Measurements from ENCODE around the gene EVC. TPM values are rescaled to one million over a fixed set of nuclear protein-coding genes. Genes with fewer than 3 reads are reported as not detected.

The EVC gene
- total and polyA plus RNA-seq, 8 donors = 18.8 to 36.2 (median 31.3) TPM

DNA sequence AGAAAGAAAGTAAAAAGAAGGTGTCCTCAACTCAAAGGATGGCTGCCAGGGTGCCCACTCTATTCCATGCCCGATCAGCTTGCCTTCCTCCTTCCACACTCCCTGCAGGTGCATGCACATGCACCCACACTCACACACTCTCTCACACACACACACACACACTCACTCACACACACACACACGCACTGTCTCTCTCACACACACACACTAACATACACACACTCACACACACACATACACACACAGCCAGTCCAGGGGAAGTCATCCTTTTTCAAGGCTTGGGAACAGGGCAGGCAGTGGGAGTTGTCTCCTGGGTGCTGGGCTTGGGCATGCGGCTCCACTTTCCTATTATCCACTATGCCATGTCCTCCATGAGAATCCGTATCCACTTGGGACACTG, 131.5 kb downstream of the EVC start:
- H3K27ac ChIP-seq = no peak overlapping the region
- no peaks in the 10 kb centered on the region for H3K9me3 ChIP-seq
- no peaks in the 10 kb centered on the region for H3K36me3 ChIP-seq
- intact Hi-C loops (cut with DNase I) = no loop called here
- DNase-seq (no peak), ATAC-seq (no peak)
- H3K4me3 ChIP-seq = no peak overlapping the region
- TF ChIP-seq, protein P1, sequence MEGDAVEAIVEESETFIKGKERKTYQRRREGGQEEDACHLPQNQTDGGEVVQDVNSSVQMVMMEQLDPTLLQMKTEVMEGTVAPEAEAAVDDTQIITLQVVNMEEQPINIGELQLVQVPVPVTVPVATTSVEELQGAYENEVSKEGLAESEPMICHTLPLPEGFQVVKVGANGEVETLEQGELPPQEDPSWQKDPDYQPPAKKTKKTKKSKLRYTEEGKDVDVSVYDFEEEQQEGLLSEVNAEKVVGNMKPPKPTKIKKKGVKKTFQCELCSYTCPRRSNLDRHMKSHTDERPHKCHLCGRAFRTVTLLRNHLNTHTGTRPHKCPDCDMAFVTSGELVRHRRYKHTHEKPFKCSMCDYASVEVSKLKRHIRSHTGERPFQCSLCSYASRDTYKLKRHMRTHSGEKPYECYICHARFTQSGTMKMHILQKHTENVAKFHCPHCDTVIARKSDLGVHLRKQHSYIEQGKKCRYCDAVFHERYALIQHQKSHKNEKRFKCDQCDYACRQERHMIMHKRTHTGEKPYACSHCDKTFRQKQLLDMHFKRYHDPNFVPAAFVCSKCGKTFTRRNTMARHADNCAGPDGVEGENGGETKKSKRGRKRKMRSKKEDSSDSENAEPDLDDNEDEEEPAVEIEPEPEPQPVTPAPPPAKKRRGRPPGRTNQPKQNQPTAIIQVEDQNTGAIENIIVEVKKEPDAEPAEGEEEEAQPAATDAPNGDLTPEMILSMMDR (IDR thresholded peaks at IDR 0.05) = no peak
- H3K27me3 ChIP-seq = no peaks in the 10 kb centered on the region
- peaks cover 0 to 5% of the 10 kb centered on the region in 2 donors for H3K4me1 ChIP-seq

GRCh38 chr4:5843573-5844530, 132.9 kb downstream of the EVC start:
- Histone ChIP-seq H3K36me3 (no peaks in the 10 kb centered on the region), H3K9me3 (no peaks in the 10 kb centered on the region), H3K27ac (no peak overlapping the region), H3K4me3 (no peak overlapping the region), H3K4me1 (peaks cover 0 to 5% of the 10 kb centered on the region in 2 donors), H3K27me3 (no peaks in the 10 kb centered on the region)
- intact Hi-C loops (cut with DNase I) = no loop called here
- TF ChIP-seq, protein P1 (IDR thresholded peaks at IDR 0.05) = no peak
- DNase-seq = peak in 2 of 4 donors; percentile 31 to 59
- ATAC-seq = no peak

DNA sequence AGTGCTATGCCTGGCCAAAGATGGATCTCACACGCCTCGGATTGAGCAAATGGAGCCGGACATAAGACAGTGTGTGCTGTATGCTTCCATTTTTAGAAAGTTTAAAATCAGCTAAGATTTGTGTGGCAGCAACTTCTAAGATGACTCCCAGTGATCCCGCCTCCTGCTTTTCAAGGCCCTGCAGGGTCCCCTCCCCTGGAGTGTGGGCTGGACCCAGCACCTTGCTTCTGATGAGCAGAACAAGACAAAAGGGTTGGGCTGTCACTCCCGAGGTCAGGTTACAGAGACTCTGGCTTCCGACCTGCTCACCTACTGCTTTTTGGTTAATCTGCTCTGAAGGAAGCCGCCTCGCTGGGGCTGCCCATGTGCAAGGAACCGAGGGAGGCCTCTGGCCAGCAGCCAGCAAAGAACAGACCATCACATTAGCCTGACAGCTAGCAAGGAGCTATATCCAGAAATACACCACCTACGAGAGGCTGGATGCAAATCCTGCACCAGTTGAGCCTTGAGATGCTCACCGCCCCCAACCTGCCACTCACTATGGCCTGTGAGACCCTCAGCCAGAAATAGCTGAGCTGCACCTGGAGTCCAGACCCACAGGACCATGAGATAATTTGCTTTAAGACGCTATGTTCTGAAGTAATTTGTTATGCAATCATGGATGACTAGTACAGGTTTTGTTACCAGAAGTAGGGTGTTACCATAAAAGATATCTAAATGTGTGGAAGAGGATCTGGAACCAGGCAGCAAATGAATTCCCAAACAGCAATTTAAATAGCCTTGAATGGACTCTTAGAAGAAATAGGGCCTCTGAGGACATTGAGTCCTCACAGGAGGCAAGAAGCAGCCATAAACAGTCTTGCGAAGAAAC, 134.3 kb downstream of the EVC start:
- Histone ChIP-seq H3K9me3 (no peaks in the 10 kb centered on the region), H3K4me1 (peaks cover 0 to 3% of the 10 kb centered on the region in 2 donors), H3K4me3 (no peak overlapping the region), H3K36me3 (no peaks in the 10 kb centered on the region), H3K27me3 (no peaks in the 10 kb centered on the region), H3K27ac (no peak overlapping the region)
- TF ChIP-seq, protein P1 (IDR thresholded peaks at IDR 0.05) = no peak
- ATAC-seq (no peak), DNase-seq (no peak)
- intact Hi-C loops (cut with DNase I) = no loop called here

- no peaks in the 10 kb centered on the region for H3K27me3 ChIP-seq
- H3K27ac ChIP-seq = no peak overlapping the region
- DNase-seq (no peak), ATAC-seq (no peak)
- H3K36me3 ChIP-seq = no peaks in the 10 kb centered on the region
- H3K4me1 ChIP-seq = no peaks in the 10 kb centered on the region
- no peaks in the 10 kb centered on the region for H3K9me3 ChIP-seq
- no peak overlapping the region for H3K4me3 ChIP-seq
- intact Hi-C loops (cut with DNase I) = no loop called here
- TF ChIP-seq, protein P1 (IDR thresholded peaks at IDR 0.05) = no peak
Measured at GRCh38 chr4:5851637-5852301, 140.8 kb downstream of the EVC start.

Data from left lung (tissue), 10 donors.